K562 (cell line): Measurements from ENCODE around the gene PSME1. TPM values are rescaled to one million over a fixed set of nuclear protein-coding genes. Genes with fewer than 3 reads are reported as not detected.

Source experiments
- CEBPG ChIP-seq, 3 experiments: fragments of 200-800 bp in 1 of 3; sonication (Bioruptor generic) in 1 of 3; sonication (generic) in 1 of 3; formaldehyde crosslinking in 1 of 3; IDR thresholded peaks in 2 of 3; conservative IDR thresholded peaks in 1 of 3; 2 replicates each; pipeline versions ENCODE4 v1.6.1 to v1.8.0; 2016 to 2022; ENCODE audit warnings: missing compliant biosample characterization in 2 of 3, missing genetic modification characterization in 2 of 3, mild to moderate bottlenecking in 1 of 3, missing genetic modification reagents in 1 of 3
- CTCF ChIP-seq, 3 experiments: IDR thresholded peaks in 2 of 3; conservative IDR thresholded peaks in 1 of 3; 2 replicates each; pipeline ENCODE4 v1.5.1; 2011 to 2012; ENCODE audit warnings: low read length in 3 of 3, mild to moderate bottlenecking in 3 of 3, control low read depth in 2 of 3, improper control_type of control experiment in 1 of 3, inconsistent platforms in 1 of 3, low read depth in 1 of 3, mixed read lengths in 1 of 3, moderate library complexity in 1 of 3; ENCODE audit not compliant: insufficient read depth in 2 of 3
- HOMEZ ChIP-seq: fragments of 250-450 bp; sonication (Bioruptor Pico); IDR thresholded peaks from 2 replicates; pipeline ENCODE4 v1.4.0; 2020; ENCODE audit warnings: mild to moderate bottlenecking, moderate library complexity
- KLF10 ChIP-seq: fragments of 250-450 bp; sonication (Bioruptor Pico); IDR thresholded peaks from 2 replicates; pipeline ENCODE4 v1.6.1; 2021; ENCODE audit warnings: matching md5 sums
- MNT ChIP-seq, 2 experiments: fragments of 450-650 bp; conservative IDR thresholded peaks; 2 replicates each; pipeline ENCODE4 v1.6.1; 2017; ENCODE audit warnings: mild to moderate bottlenecking in 2 of 2, moderate library complexity in 2 of 2
- STAT6 ChIP-seq: sonication (generic); formaldehyde crosslinking; IDR thresholded peaks from 2 replicates; pipeline ENCODE4 v1.8.1; 2023; ENCODE audit warnings: mild to moderate bottlenecking, missing genetic modification reagents
- TRIM28 ChIP-seq: fragments of 450-650 bp; IDR thresholded peaks from 2 replicates; pipeline ENCODE4 v1.6.1; 2017
- polyA plus RNA-seq, 8 experiments: library from polyadenylated mRNA; depleted of rRNA in 4 of 8; stranded (reverse) in 5 of 8; unstranded in 3 of 8; fragments of >200 nt; fragmentation: Nextera tagmentation in 2 of 8; fragmentation: Illumina TruSeq in 1 of 8; extraction: Ambion mirVana in 2 of 8; extraction: Trizol in 1 of 8; gene quantifications; 2 replicates each; pipeline versions ENCODE4 v1.2.1 to v1.2.3, GENCODE V29; 2011 to 2014; ENCODE audit warnings: inconsistent platforms in 1 of 8, missing spikeins in 1 of 8
- total RNA-seq, 7 experiments: library from RNA; depleted of rRNA in 6 of 7; stranded (reverse); fragments of >200 nt in 6 of 7; fragmentation: Illumina TruSeq in 2 of 7; extraction: Trizol in 2 of 7; gene quantifications; 2 replicates each; pipeline versions ENCODE4 v1.2.1 to v1.2.3, GENCODE V29; 2011 to 2021; ENCODE audit warnings: low replicate concordance in 1 of 7

Gene PSME1
- total and polyA plus RNA-seq, 9 of the 15 experiments (the other 6 are each of a cell fraction or from before 2014, with no cell fraction given), result 20.3 to 180 (median 67.5) TPM

- TF ChIP-seq STAT6 (no peak), CEBPG (CRISPR knock-in tag; IDR thresholded peaks at IDR 0.05) (peak; percentile 83), CEBPG (tag; conservative IDR thresholded peaks at IDR 0.05 in 1 of 2, IDR thresholded peaks at IDR 0.05 in 1 of 2) (peak; percentile 69 to 92), TRIM28 (no peak), MNT (conservative IDR thresholded peaks at IDR 0.05) (no peak), HOMEZ (no peak), CTCF (IDR thresholded peaks at IDR 0.05 in 2 of 3, conservative IDR thresholded peaks at IDR 0.05 in 1 of 3; ENCODE audit: insufficient read depth in 2 of 3, low read depth in 1 of 3, low read length in 3 of 3) (no peak), KLF10 (CRISPR knock-in tag) (no peak)
- TF ChIP-seq, all 486 proteins: peak for 11
Measured at GRCh38 chr14:24167469-24168114, 31.6 kb downstream of the PSME1 start (continued).
